CD4-positive, alpha-beta T cell (primary cell): ENCODE measurements around the gene ZNF783. TPM values are rescaled to one million over a fixed set of nuclear protein-coding genes. Genes with fewer than 3 reads are reported as not detected.
A peak's percentile ranks its signal among the peaks of the same experiment; 100 is the strongest.

Experiments used
- ATAC-seq: fragments of 200-7000 bp; cut with Tn5 transposase; one replicate; pipeline ENCODE4 v1.10.0; 2022; ENCODE audit warnings: mild to moderate bottlenecking; ENCODE audit not compliant: poor library complexity
- CTCF ChIA-PET: fragments of 350-600 bp; sonication (Branson Sonifier 250); formaldehyde crosslinking; loops from one replicate; lab custom pipeline; 2021; ENCODE audit warnings: antibody characterized with exemption, inconsistent platforms; lab: Charles Lee
- POLR2A ChIA-PET: fragments of 350-600 bp; sonication (Branson Sonifier 250); formaldehyde crosslinking; loops from one replicate; lab custom pipeline; 2021; ENCODE audit warnings: antibody characterized with exemption, inconsistent platforms; lab: Charles Lee
- DNase-seq, 14 experiments: peaks; one replicate each; pipeline ENCODE4 v3.0.0-alpha.2; 2013 to 2020; ENCODE audit warnings: mixed read lengths in 2 of 14
- H3K27ac ChIP-seq, 2 donors: one replicate each; pipeline versions ENCODE4 v1.5.1 to v1.7.0; 2013; ENCODE audit warnings: low read length in 2 of 2, low read depth in 1 of 2, mild to moderate bottlenecking in 1 of 2
- H3K27me3 ChIP-seq, 2 experiments: 1 replicate in 1 of 2; 2 replicates in 1 of 2; pipeline versions ENCODE4 v1.6.1 to v1.7.0; 2013; ENCODE audit warnings: low read length in 2 of 2, control low read depth in 1 of 2, mild to moderate bottlenecking in 1 of 2, moderate library complexity in 1 of 2; ENCODE audit not compliant: insufficient read depth in 2 of 2, control insufficient read depth in 1 of 2
- H3K36me3 ChIP-seq: one replicate; pipeline ENCODE4 v1.6.1; 2013; ENCODE audit warnings: low read length, control low read depth; ENCODE audit not compliant: insufficient read depth
- H3K4me1 ChIP-seq: one replicate; pipeline ENCODE4 v1.6.1; 2013; ENCODE audit warnings: low read length, control low read depth; ENCODE audit not compliant: insufficient read depth
- H3K4me3 ChIP-seq: one replicate; pipeline ENCODE4 v1.5.1; 2013; ENCODE audit warnings: mild to moderate bottlenecking, low read length, moderate library complexity
- H3K9me3 ChIP-seq, 2 experiments: 1 replicate in 1 of 2; 2 replicates in 1 of 2; pipeline versions ENCODE4 v1.6.1 to v1.7.0; 2013; ENCODE audit warnings: low read length in 2 of 2, mild to moderate bottlenecking in 2 of 2, control low read depth in 1 of 2, moderate library complexity in 1 of 2; ENCODE audit not compliant: control insufficient read depth in 1 of 2, insufficient read depth in 1 of 2
- H3K27ac Mint-ChIP-seq: one replicate; pipeline ENCODE4 v1.8.0; 2020; ENCODE audit warnings: mixed read lengths
- H3K27me3 Mint-ChIP-seq: one replicate; pipeline ENCODE4 v1.8.0; 2021; ENCODE audit warnings: mixed read lengths
- H3K36me3 Mint-ChIP-seq: one replicate; pipeline ENCODE4 v1.8.0; 2021; ENCODE audit warnings: low read depth, mixed read lengths
- H3K4me1 Mint-ChIP-seq: one replicate; pipeline ENCODE4 v1.8.0; 2021; ENCODE audit warnings: low read depth, mixed read lengths
- H3K4me3 Mint-ChIP-seq: one replicate; pipeline ENCODE4 v1.8.0; 2020; ENCODE audit warnings: mild to moderate bottlenecking, mixed read lengths
- H3K9me3 Mint-ChIP-seq: one replicate; pipeline ENCODE4 v1.8.0; 2020; ENCODE audit warnings: mixed read lengths
- CTCF ChIP-seq: fragments of 200-600 bp; IDR thresholded peaks from one replicate; pipeline ENCODE4 v1.8.0; 2022; ENCODE audit warnings: antibody characterized with exemption, mild to moderate bottlenecking
- intact Hi-C, 2 experiments: fragments of 100-400 bp; cut with DNase I in 1 of 2; cut with micrococcal nuclease in 1 of 2; formaldehyde crosslinking; loops; one replicate each; pipeline versions ENCODE4 v1.15.1 to v1.9.0; 2023 to 2025; cut with DNase I, micrococcal nuclease
- total RNA-seq, 174 experiments: library from RNA in 2 of 174; stranded (reverse) in 2 of 174; gene quantifications; one replicate each; pipeline ENCODE4 v1.2.3 and lab custom pipeline; 2021 to 2026

Gene ZNF783
- total RNA-seq, 2 experiments from 2014 or later: 27.6 to 29.0 TPM

DNA sequence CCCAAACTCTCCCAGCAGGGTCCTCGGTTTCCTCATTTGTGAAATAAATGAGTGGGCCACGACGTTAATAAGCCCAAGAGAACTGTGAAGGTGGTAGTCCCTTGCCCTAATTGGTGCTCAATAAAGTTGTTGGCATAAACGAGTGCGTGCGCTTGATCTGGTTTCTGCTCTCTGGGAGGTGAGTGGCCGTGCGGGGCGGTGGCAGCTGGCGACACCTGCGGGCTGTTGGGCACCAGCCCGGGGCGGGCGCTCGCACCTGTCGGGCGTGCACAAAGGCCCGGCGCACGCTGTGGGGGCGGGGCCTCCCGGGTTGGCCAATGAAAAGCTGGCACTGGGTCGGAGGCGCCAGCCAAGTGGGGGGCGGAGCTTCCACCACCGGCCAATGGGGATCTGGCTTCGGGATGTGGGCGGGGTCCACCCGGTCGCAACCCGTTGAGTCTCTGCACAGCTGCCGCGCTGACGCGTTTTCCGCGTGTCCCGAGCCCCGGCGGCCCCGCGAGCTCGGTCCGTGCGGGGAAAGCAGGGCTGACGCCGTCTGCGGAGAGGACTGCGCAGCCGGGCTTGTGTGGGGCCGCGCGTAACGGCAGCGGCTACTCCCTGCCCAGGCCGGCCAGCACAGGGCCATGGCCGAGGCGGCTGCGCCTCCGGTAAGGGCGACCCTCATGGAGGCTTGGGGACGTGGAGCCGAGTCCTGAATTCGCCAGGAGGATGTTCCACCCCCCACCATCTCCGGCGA is 23.0 kb downstream of the ZNF783 start:
- peak; percentile 13 for TF ChIP-seq CTCF
- Histone ChIP-seq H3K27ac (peak overlapping the region; percentile 21 to 63), H3K4me3 (peak overlapping the region; percentile 65), H3K9me3 (no peaks in the 10 kb centered on the region), H3K36me3 (peaks cover 18% of the 10 kb centered on the region), H3K4me1 (peaks cover 47% of the 10 kb centered on the region), H3K27me3 (no peaks in the 10 kb centered on the region)
- CTCF ChIA-PET: interaction anchor here (0.7 to 4.4 kb wide), 12 partner anchors 12 to 341 kb away, joined by 3 to 56 read pairs (median 3); partner anchors contain the start of genes ZNF282, ZNF398 and ZNF783
- POLR2A ChIA-PET: interaction anchor here (0.6 to 4.2 kb wide), 20 partner anchors 10 to 430 kb away, joined by 3 to 144 read pairs (median 5); partner anchors contain the start of genes ZNF212, ZNF282, ZNF398 and ZNF425
- Mint-ChIP-seq H3K36me3 (peaks cover 35% of the 10 kb centered on the region), H3K27ac (peak overlapping the region; percentile 90), H3K27me3 (no peaks in the 10 kb centered on the region), H3K9me3 (no peaks in the 10 kb centered on the region), H3K4me3 (peak overlapping the region; percentile 92), H3K4me1 (peaks cover 44% of the 10 kb centered on the region)
- peak; percentile 93 for ATAC-seq
- intact Hi-C loops: loop anchor here (1.0 to 10.0 kb wide), 6 partner anchors 22 to 400 kb away; partner anchors contain the start of genes ZNF783 (in 2 of the 2), EZH2 (in 1 of the 2), ZNF212 (in 1 of the 2) and ZNF746 (in 1 of the 2)
- peak; percentile 96 to 99 (median 98) for DNase-seq

GRCh38 chr7:149285603-149286002 is 23.6 kb downstream of the ZNF783 start:
- no peaks in the 10 kb centered on the region for H3K27me3 Mint-ChIP-seq
- ATAC-seq (no peak), DNase-seq (no peak)
- Histone ChIP-seq H3K4me1 (peaks cover 47% of the 10 kb centered on the region), H3K27me3 (no peaks in the 10 kb centered on the region), H3K36me3 (peaks cover 16% of the 10 kb centered on the region), H3K27ac (peak overlapping the region in 1 of 2 donors; percentile 63), H3K4me3 (peak overlapping the region; percentile 65), H3K9me3 (no peaks in the 10 kb centered on the region)
- ChIA-PET CTCF (interaction anchor here (1.0 to 4.4 kb wide), 9 partner anchors 21 to 339 kb away, joined by 3 to 56 read pairs (median 4); partner anchors contain the start of genes ZNF282, ZNF398 and ZNF783), POLR2A (interaction anchor here (0.6 to 4.2 kb wide), 18 partner anchors 10 to 429 kb away, joined by 3 to 144 read pairs (median 6); partner anchors contain the start of genes ZNF212, ZNF282, ZNF398 and ZNF425)
- peaks cover 44% of the 10 kb centered on the region for H3K4me1 Mint-ChIP-seq
- H3K36me3 Mint-ChIP-seq: peaks cover 37% of the 10 kb centered on the region
- intact Hi-C loops: loop anchor here (2.0 to 10.0 kb wide), 5 partner anchors 23 to 401 kb away; partner anchors contain the start of genes EZH2 (in 1 of the 2), ZNF746 (in 1 of the 2) and ZNF783 (in 1 of the 2)
- H3K27ac Mint-ChIP-seq: peak overlapping the region; percentile 90
- H3K9me3 Mint-ChIP-seq: no peaks in the 10 kb centered on the region
- TF ChIP-seq CTCF: no peak
- peak overlapping the region; percentile 92 for H3K4me3 Mint-ChIP-seq

DNA sequence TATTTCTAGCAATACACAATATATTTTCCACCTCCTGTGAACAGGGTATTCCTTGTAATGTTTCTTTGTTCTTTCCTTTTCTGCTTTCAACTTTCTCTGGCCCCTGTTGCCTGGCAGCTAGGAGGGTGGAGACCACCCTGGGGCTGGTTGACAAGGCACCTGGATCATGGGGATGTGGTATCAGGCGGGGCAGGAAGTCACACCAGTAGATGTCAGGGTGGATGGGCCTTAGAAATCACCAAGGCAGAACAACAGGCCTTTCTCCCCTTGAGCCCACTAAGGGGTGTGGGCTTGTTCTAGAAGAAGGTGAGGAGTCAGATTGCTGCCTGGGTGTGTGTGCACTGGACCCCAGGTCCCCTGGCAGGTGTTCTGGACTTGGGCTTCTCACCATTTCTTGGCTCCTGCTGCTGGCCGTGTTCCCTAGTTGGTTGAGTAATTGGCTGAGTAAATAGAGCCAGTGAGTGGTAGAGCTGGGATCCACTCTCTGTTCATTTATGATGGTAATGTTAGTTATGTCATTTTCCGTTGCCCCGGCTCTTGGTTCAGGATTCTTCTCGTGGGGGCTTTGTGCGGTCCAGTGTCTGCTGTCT is 24.9 kb downstream of the ZNF783 start:
- Histone ChIP-seq H3K27me3 (no peaks in the 10 kb centered on the region), H3K4me1 (peaks cover 47% of the 10 kb centered on the region), H3K9me3 (no peaks in the 10 kb centered on the region), H3K36me3 (peaks cover 14% of the 10 kb centered on the region), H3K4me3 (no peak overlapping the region), H3K27ac (no peak overlapping the region)
- ATAC-seq (no peak), DNase-seq (peak in 1 of 14 experiments; percentile 37)
- Mint-ChIP-seq H3K27me3 (no peaks in the 10 kb centered on the region), H3K4me3 (peak overlapping the region; percentile 92), H3K36me3 (peaks cover 40% of the 10 kb centered on the region), H3K27ac (peak overlapping the region; percentile 90), H3K4me1 (peaks cover 44% of the 10 kb centered on the region), H3K9me3 (no peaks in the 10 kb centered on the region)
- POLR2A ChIA-PET: interaction anchor here (0.7 to 4.2 kb wide), 2 partner anchors 25 to 116 kb away, joined by 3 to 144 read pairs; partner anchors contain the start of gene ZNF783
- CTCF ChIA-PET: no interaction called here
- intact Hi-C loops: loop anchor here in 1 of 2 experiments (2.0 to 10.0 kb wide), 4 partner anchors 46 to 402 kb away; partner anchors contain the start of genes EZH2 and ZNF746
- TF ChIP-seq CTCF: no peak
